B cell (primary cell): ENCODE measurements around the gene MTHFD1. TPM values are rescaled to one million over a fixed set of nuclear protein-coding genes. Genes with fewer than 3 reads are reported as not detected.

Source experiments
- ATAC-seq: fragments of 200-7000 bp; cut with Tn5 transposase; one replicate; pipeline ENCODE4 v1.10.0; 2021; ENCODE audit warnings: low read depth, mild to moderate bottlenecking, moderate number of reproducible peaks, moderate library complexity
- CTCF ChIA-PET: fragments of 350-600 bp; sonication (Branson Sonifier 250); formaldehyde crosslinking; loops from one replicate; lab custom pipeline; 2021; ENCODE audit warnings: antibody characterized with exemption, inconsistent platforms; lab: Charles Lee
- POLR2A ChIA-PET: fragments of 350-600 bp; sonication (Branson Sonifier 250); formaldehyde crosslinking; loops from one replicate; lab custom pipeline; 2021; ENCODE audit warnings: antibody characterized with exemption; lab: Charles Lee
- DNase-seq: peaks from one replicate; pipeline ENCODE4 v3.0.0; 2013
- H2AFZ ChIP-seq: 2 replicates; pipeline ENCODE4 v1.6.1; 2012; ENCODE audit warnings: mild to moderate bottlenecking, low read depth, low read length; ENCODE audit not compliant: insufficient read depth, poor library complexity, severe bottlenecking
- H3K27ac ChIP-seq, 2 donors: 1 replicate in 1 of 2; 2 replicates in 1 of 2; pipeline ENCODE4 v1.5.1; 2012 to 2013; ENCODE audit warnings: low read length in 2 of 2, mild to moderate bottlenecking in 2 of 2, moderate library complexity in 1 of 2
- H3K27me3 ChIP-seq, 4 experiments: fragments of 200-600 bp in 1 of 4; sonication (generic) in 1 of 4; replicated peaks in 1 of 4; 1 replicate in 2 of 4; 2 replicates in 2 of 4; pipeline versions ENCODE4 v1.6.1 to v1.7.0; 2013 to 2016; ENCODE audit warnings: low read length in 3 of 4, mild to moderate bottlenecking in 2 of 4, mixed read lengths in 1 of 4, moderate library complexity in 1 of 4; ENCODE audit not compliant: insufficient read depth in 4 of 4, control insufficient read depth in 3 of 4; ENCODE audit errors: control extremely low read depth in 1 of 4
- H3K36me3 ChIP-seq, 2 experiments: replicated peaks in 1 of 2; 1 replicate in 1 of 2; 2 replicates in 1 of 2; pipeline versions ENCODE4 v1.6.1 to v1.7.1; 2013; ENCODE audit warnings: low read length in 1 of 2; ENCODE audit not compliant: insufficient read depth in 2 of 2, control insufficient read depth in 1 of 2; ENCODE audit errors: control extremely low read depth in 1 of 2, extremely low read depth in 1 of 2
- H3K4me1 ChIP-seq, 2 donors: fragments of 200-600 bp in 1 of 2; sonication (generic) in 1 of 2; 1 replicate in 1 of 2; 2 replicates in 1 of 2; pipeline versions ENCODE4 v1.5.1 to v1.6.1; 2013 to 2017; ENCODE audit warnings: low read length in 2 of 2; ENCODE audit not compliant: control insufficient read depth in 2 of 2, insufficient read depth in 2 of 2
- H3K4me2 ChIP-seq: replicated peaks from 2 replicates; pipeline ENCODE3; 2012; ENCODE audit warnings: mild to moderate bottlenecking, low read depth, low read length; ENCODE audit not compliant: poor library complexity, severe bottlenecking
- H3K4me3 ChIP-seq, 5 experiments: fragments of 200-600 bp in 1 of 5; sonication (generic) in 1 of 5; 1 replicate in 3 of 5; 2 replicates in 2 of 5; pipeline versions ENCODE4 v1.5.1 to v1.7.0; 2011 to 2016; ENCODE audit warnings: low read length in 4 of 5, mild to moderate bottlenecking in 4 of 5, low read depth in 2 of 5, control low read depth in 1 of 5, moderate library complexity in 1 of 5; ENCODE audit not compliant: insufficient read depth in 1 of 5; ENCODE audit errors: control extremely low read depth in 1 of 5, extremely low read depth in 1 of 5
- H3K79me2 ChIP-seq: fragments of 200-600 bp; sonication (generic); one replicate; pipeline ENCODE4 v1.6.0; 2016; ENCODE audit warnings: low read length; ENCODE audit not compliant: control insufficient read depth, insufficient read depth
- H3K9ac ChIP-seq: fragments of 200-600 bp; sonication (generic); 2 replicates; pipeline ENCODE4 v1.6.1; 2017; ENCODE audit warnings: mild to moderate bottlenecking, low read length, moderate library complexity
- H3K9me3 ChIP-seq, 3 donors: one replicate each; pipeline versions ENCODE4 v1.6.1 to v1.7.1; 2013; ENCODE audit warnings: low read length in 2 of 3; ENCODE audit not compliant: control insufficient read depth in 2 of 3, insufficient read depth in 1 of 3; ENCODE audit errors: control extremely low read depth in 1 of 3
- H4K20me1 ChIP-seq: 2 replicates; pipeline ENCODE4 v1.6.0; 2012; ENCODE audit warnings: mild to moderate bottlenecking, low read length; ENCODE audit not compliant: insufficient read depth, control insufficient read depth, poor library complexity, severe bottlenecking
- H3K27ac Mint-ChIP-seq: one replicate; pipeline ENCODE4 v1.8.0; 2021; ENCODE audit warnings: mixed read lengths
- H3K27me3 Mint-ChIP-seq: one replicate; pipeline ENCODE4 v1.8.0; 2021; ENCODE audit warnings: mixed read lengths
- H3K4me1 Mint-ChIP-seq: one replicate; pipeline ENCODE4 v1.8.0; 2021; ENCODE audit warnings: mixed read lengths
- H3K4me3 Mint-ChIP-seq: one replicate; pipeline ENCODE4 v1.8.0; 2021; ENCODE audit warnings: mixed read lengths
- H3K9me3 Mint-ChIP-seq: one replicate; pipeline ENCODE4 v1.8.0; 2022; ENCODE audit warnings: mixed read lengths; ENCODE audit not compliant: insufficient read depth
- CTCF ChIP-seq: fragments of 200-600 bp; IDR thresholded peaks from one replicate; pipeline ENCODE4 v1.8.0; 2022; ENCODE audit warnings: antibody characterized with exemption, mild to moderate bottlenecking
- EZH2 ChIP-seq: IDR thresholded peaks from 2 replicates; pipeline ENCODE4 v1.6.1; 2012; ENCODE audit warnings: borderline replicate concordance, low read depth, mild to moderate bottlenecking, moderate library complexity, low read length; ENCODE audit not compliant: insufficient read depth, poor library complexity, severe bottlenecking
- WGBS: methylation state at CpG from one replicate; pipeline ENCODE4 v1.1.5; 2013; ENCODE audit warnings: missing lambda C conversion rate; ENCODE audit not compliant: insufficient coverage; 5-methylcytosine and 5-hydroxymethylcytosine counted together
- intact Hi-C: fragments of 100-400 bp; cut with micrococcal nuclease; formaldehyde crosslinking; loops from one replicate; pipeline ENCODE4 v1.10.0; 2022
- polyA plus RNA-seq: library from polyadenylated mRNA; depleted of rRNA; stranded (reverse); fragments of >200 nt; gene quantifications from 2 replicates; pipeline ENCODE4 v1.2.3, GENCODE V29; 2012
- total RNA-seq, 2 donors: library from RNA; stranded (reverse); fragments of 120-200 nt in 1 of 2; gene quantifications; 1 replicate in 1 of 2; 2 replicates in 1 of 2; pipeline versions ENCODE4 v1.2.3 to v1.2.4, GENCODE V29; 2013 to 2022

MTHFD1 gene
- total and polyA plus RNA-seq, 2 donors (not counting 1 experiment from before 2014, with no cell fraction given) = 32.3 to 51.3 TPM

- POLR2A ChIA-PET = no interaction called here
- Histone ChIP-seq H3K27me3 (no peaks in the 10 kb centered on the region), H3K9ac (no peak overlapping the region), H3K4me1 (peaks cover 16 to 17% of the 10 kb centered on the region in 2 donors), H3K4me3 (no peak overlapping the region), H2AFZ (no peak overlapping the region), H3K27ac (no peak overlapping the region), H3K79me2 (peaks cover 74% of the 10 kb centered on the region), H3K36me3 (peaks cover 0 to 7% of the 10 kb centered on the region in 2 experiments), H4K20me1 (peaks cover 13% of the 10 kb centered on the region), H3K9me3 (peaks cover 0 to 4% (median 0%) of the 10 kb centered on the region in 3 donors), H3K4me2 (no peak overlapping the region)
- ATAC-seq (no peak), DNase-seq (no peak)
- H3K27me3 Mint-ChIP-seq = no peaks in the 10 kb centered on the region
- no CpG with 5 or more reads among the region's 2 CpGs for WGBS
- CTCF ChIA-PET = interaction anchor here (6.3 kb wide), 1 partner anchor 35 kb away, joined by 28 read pairs; no protein-coding TSS in a partner anchor
- intact Hi-C loops = no loop called here
- H3K27ac Mint-ChIP-seq = no peak overlapping the region
- peaks cover 43% of the 10 kb centered on the region for H3K4me1 Mint-ChIP-seq
- H3K4me3 Mint-ChIP-seq = no peak overlapping the region
- TF ChIP-seq EZH2 (no peak), CTCF (no peak)
- H3K9me3 Mint-ChIP-seq = no peaks in the 10 kb centered on the region
Measured at GRCh38 chr14:64394423-64394822, 6.3 kb downstream of the MTHFD1 start.

GRCh38 chr14:64394977-64395633, 7.0 kb downstream of the MTHFD1 start:
- H3K9ac ChIP-seq = no peak overlapping the region
- intact Hi-C loops = no loop called here
- peaks cover 0 to 4% (median 0%) of the 10 kb centered on the region in 3 donors for H3K9me3 ChIP-seq
- no peaks in the 10 kb centered on the region for H3K27me3 Mint-ChIP-seq
- peaks cover 0 to 7% of the 10 kb centered on the region in 2 experiments for H3K36me3 ChIP-seq
- H2AFZ ChIP-seq = no peak overlapping the region
- H3K4me1 Mint-ChIP-seq = peaks cover 38% of the 10 kb centered on the region
- ChIA-PET CTCF (interaction anchor here (6.3 kb wide), 1 partner anchor 34 kb away, joined by 28 read pairs; no protein-coding TSS in a partner anchor), POLR2A (no interaction called here)
- no peak overlapping the region for H3K4me3 Mint-ChIP-seq
- no peak for ATAC-seq
- TF ChIP-seq CTCF (no peak), EZH2 (no peak)
- no peak overlapping the region for H3K4me2 ChIP-seq
- no peaks in the 10 kb centered on the region for H3K27me3 ChIP-seq
- H4K20me1 ChIP-seq = peaks cover 13% of the 10 kb centered on the region
- H3K4me3 ChIP-seq = no peak overlapping the region
- H3K9me3 Mint-ChIP-seq = no peaks in the 10 kb centered on the region
- peaks cover 67% of the 10 kb centered on the region for H3K79me2 ChIP-seq
- no peak for DNase-seq
- no peak overlapping the region for H3K27ac ChIP-seq
- H3K27ac Mint-ChIP-seq = no peak overlapping the region
- peaks cover 9 to 14% of the 10 kb centered on the region in 2 donors for H3K4me1 ChIP-seq
- no CpG with 5 or more reads among the region's 4 CpGs for WGBS
